Right lobe of liver (tissue), 4 donors: ENCODE results near the gene CFTR.
"Not testable (repeated sequence)": the region's sequence is repeated elsewhere in the genome, so short reads cannot be mapped to it uniquely, and the experiment has no call there.

Experiments
- POLR2A ChIP-seq: fragments of 450-650 bp; IDR thresholded peaks from one replicate; pipeline ENCODE4 v1.6.1; 2017; ENCODE audit warnings: antibody characterized with exemption, mild to moderate bottlenecking
- TF ChIP-seq, protein P1 (sequence below), 4 donors: fragments of 200-600 bp in 3 of 4; fragments of 450-650 bp in 1 of 4; IDR thresholded peaks; one replicate each; pipeline versions ENCODE4 v1.5.1 to v1.8.0; 2016 to 2022; ENCODE audit warnings: antibody characterized with exemption in 4 of 4, mild to moderate bottlenecking in 2 of 4
- donor health status: DM: no; HTN: no; CAD: no.
- donor health status: DM: no; HTN: no; CAD: no.
- donor health status: DM: no; HTN: yes; CAD: no.

DNA sequence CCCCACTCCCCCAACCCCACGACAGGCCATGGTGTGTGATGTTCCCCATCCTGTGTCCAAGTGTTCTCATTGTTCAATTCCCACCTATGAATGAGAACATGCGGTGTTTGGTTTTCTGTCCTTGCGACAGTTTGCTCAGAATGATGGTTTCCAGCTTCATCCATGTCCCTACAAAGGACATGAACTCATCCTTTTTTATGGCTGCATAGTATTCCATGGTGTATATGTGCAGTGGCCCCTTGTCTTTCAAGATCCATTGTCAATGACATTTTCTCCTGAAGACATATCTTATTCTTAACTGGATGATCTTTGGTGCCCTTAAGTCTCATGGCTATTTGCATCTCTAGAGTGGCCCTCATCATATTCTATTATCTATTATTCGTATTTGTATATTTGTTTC is 19.0 kb upstream of the CFTR start:
- TF ChIP-seq, protein P1, sequence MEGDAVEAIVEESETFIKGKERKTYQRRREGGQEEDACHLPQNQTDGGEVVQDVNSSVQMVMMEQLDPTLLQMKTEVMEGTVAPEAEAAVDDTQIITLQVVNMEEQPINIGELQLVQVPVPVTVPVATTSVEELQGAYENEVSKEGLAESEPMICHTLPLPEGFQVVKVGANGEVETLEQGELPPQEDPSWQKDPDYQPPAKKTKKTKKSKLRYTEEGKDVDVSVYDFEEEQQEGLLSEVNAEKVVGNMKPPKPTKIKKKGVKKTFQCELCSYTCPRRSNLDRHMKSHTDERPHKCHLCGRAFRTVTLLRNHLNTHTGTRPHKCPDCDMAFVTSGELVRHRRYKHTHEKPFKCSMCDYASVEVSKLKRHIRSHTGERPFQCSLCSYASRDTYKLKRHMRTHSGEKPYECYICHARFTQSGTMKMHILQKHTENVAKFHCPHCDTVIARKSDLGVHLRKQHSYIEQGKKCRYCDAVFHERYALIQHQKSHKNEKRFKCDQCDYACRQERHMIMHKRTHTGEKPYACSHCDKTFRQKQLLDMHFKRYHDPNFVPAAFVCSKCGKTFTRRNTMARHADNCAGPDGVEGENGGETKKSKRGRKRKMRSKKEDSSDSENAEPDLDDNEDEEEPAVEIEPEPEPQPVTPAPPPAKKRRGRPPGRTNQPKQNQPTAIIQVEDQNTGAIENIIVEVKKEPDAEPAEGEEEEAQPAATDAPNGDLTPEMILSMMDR (IDR thresholded peaks at IDR 0.05) = not testable (repeated sequence)
- not testable (repeated sequence) for TF ChIP-seq POLR2A
